Neural crest cell (in vitro differentiated cells): Measurements from ENCODE around the gene MTF2. TPM values are rescaled to one million over a fixed set of nuclear protein-coding genes. Genes with fewer than 3 reads are reported as not detected.

ENCODE experiments used
- DNase-seq: peaks from one replicate; pipeline ENCODE4 v3.0.0; 2021; ENCODE audit warnings: low read depth, mixed read lengths, low spot score
- H3K27ac Mint-ChIP-seq: one replicate; pipeline ENCODE4 v1.8.0; 2021; ENCODE audit warnings: mild to moderate bottlenecking, mixed read lengths; ENCODE audit not compliant: unreplicated experiment
- H3K27me3 Mint-ChIP-seq: 2 replicates; pipeline ENCODE4 v1.8.0; 2021; ENCODE audit warnings: low read depth, mild to moderate bottlenecking, mixed read lengths
- H3K36me3 Mint-ChIP-seq: 2 replicates; pipeline ENCODE4 v1.8.0; 2021; ENCODE audit warnings: low read depth, mild to moderate bottlenecking, mixed read lengths
- H3K4me1 Mint-ChIP-seq: 2 replicates; pipeline ENCODE4 v1.8.0; 2021; ENCODE audit warnings: mixed read lengths
- H3K4me3 Mint-ChIP-seq: one replicate; pipeline ENCODE4 v1.8.0; 2021; ENCODE audit warnings: mild to moderate bottlenecking, mixed read lengths
- H3K9me3 Mint-ChIP-seq: 2 replicates; pipeline ENCODE4 v1.8.0; 2021; ENCODE audit warnings: mixed read lengths
- total RNA-seq: library from RNA; stranded (reverse); gene quantifications from 2 replicates; pipeline ENCODE4 v1.2.1, GENCODE V29; 2021
- TF ChIP-seq, protein P1 (sequence below): fragments of 200-600 bp; sonication (generic); conservative IDR thresholded peaks from 2 replicates; pipeline ENCODE4 v1.5.0; 2021; ENCODE audit warnings: antibody characterized with exemption, mild to moderate bottlenecking

Gene MTF2
- total RNA-seq, 1 donor from 2014 or later = 77.1 TPM

- Mint-ChIP-seq H3K4me3 (peak overlapping the region; percentile 98), H3K27ac (peak overlapping the region; percentile 100), H3K9me3 (no peaks in the 10 kb centered on the region), H3K4me1 (peaks cover 31% of the 10 kb centered on the region), H3K27me3 (peaks cover 3% of the 10 kb centered on the region), H3K36me3 (peaks cover 6% of the 10 kb centered on the region)
- no peak for DNase-seq
- TF ChIP-seq, protein P1, sequence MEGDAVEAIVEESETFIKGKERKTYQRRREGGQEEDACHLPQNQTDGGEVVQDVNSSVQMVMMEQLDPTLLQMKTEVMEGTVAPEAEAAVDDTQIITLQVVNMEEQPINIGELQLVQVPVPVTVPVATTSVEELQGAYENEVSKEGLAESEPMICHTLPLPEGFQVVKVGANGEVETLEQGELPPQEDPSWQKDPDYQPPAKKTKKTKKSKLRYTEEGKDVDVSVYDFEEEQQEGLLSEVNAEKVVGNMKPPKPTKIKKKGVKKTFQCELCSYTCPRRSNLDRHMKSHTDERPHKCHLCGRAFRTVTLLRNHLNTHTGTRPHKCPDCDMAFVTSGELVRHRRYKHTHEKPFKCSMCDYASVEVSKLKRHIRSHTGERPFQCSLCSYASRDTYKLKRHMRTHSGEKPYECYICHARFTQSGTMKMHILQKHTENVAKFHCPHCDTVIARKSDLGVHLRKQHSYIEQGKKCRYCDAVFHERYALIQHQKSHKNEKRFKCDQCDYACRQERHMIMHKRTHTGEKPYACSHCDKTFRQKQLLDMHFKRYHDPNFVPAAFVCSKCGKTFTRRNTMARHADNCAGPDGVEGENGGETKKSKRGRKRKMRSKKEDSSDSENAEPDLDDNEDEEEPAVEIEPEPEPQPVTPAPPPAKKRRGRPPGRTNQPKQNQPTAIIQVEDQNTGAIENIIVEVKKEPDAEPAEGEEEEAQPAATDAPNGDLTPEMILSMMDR = no peak
Observed at GRCh38 chr1:93078203-93078602, 880 bp upstream of the MTF2 start.

GRCh38 chr1:93078638-93078985 lies 471 bp upstream of the MTF2 start:
- Mint-ChIP-seq H3K4me1 (peaks cover 31% of the 10 kb centered on the region), H3K27ac (peak overlapping the region; percentile 100), H3K36me3 (peaks cover 10% of the 10 kb centered on the region), H3K27me3 (peaks cover 3% of the 10 kb centered on the region), H3K4me3 (peak overlapping the region; percentile 98), H3K9me3 (peaks cover 4% of the 10 kb centered on the region)
- DNase-seq = no peak
- TF ChIP-seq, protein P1 = peak; percentile 17

- Mint-ChIP-seq H3K27ac (peak overlapping the region; percentile 100), H3K9me3 (peaks cover 8% of the 10 kb centered on the region), H3K4me1 (peaks cover 31% of the 10 kb centered on the region), H3K36me3 (peaks cover 21% of the 10 kb centered on the region), H3K4me3 (peak overlapping the region; percentile 98), H3K27me3 (peaks cover 3% of the 10 kb centered on the region)
- peak; percentile 15 for DNase-seq
- TF ChIP-seq, protein P1 = no peak
Observed at GRCh38 chr1:93079685-93080141, 630 bp downstream of the MTF2 start.

GRCh38 chr1:93080179-93080823 lies 1.2 kb downstream of the MTF2 start:
- Mint-ChIP-seq H3K27me3 (peaks cover 3% of the 10 kb centered on the region), H3K4me3 (peak overlapping the region; percentile 98), H3K27ac (peak overlapping the region; percentile 100), H3K4me1 (peaks cover 31% of the 10 kb centered on the region), H3K9me3 (peaks cover 8% of the 10 kb centered on the region), H3K36me3 (peaks cover 21% of the 10 kb centered on the region)
- DNase-seq = no peak
- TF ChIP-seq, protein P1 = peak; percentile 66

GRCh38 chr1:93081716-93082115 lies 2.6 kb downstream of the MTF2 start:
- no peak for DNase-seq
- Mint-ChIP-seq H3K27ac (no peak overlapping the region), H3K9me3 (peaks cover 8% of the 10 kb centered on the region), H3K4me1 (peaks cover 31% of the 10 kb centered on the region), H3K27me3 (peaks cover 3% of the 10 kb centered on the region), H3K36me3 (peaks cover 32% of the 10 kb centered on the region), H3K4me3 (peak overlapping the region; percentile 98)
- TF ChIP-seq, protein P1 = no peak
